Liver (tissue), 9 donors: ENCODE measurements around the gene LRRC71. TPM values are rescaled to one million over a fixed set of nuclear protein-coding genes. Genes with fewer than 3 reads are reported as not detected.
"Not testable (repeated sequence)": the region's sequence is repeated elsewhere in the genome, so short reads cannot be mapped to it uniquely, and the experiment has no call there.

Experiments
- DNase-seq: peaks from one replicate; pipeline ENCODE4 v3.0.0-alpha.2; 2017; ENCODE audit warnings: low spot score
- H3K27ac ChIP-seq, 2 donors: one replicate each; pipeline ENCODE4 v1.7.0; 2013; ENCODE audit warnings: inconsistent platforms in 2 of 2, low read length in 2 of 2, control low read depth in 1 of 2, low read depth in 1 of 2, mild to moderate bottlenecking in 1 of 2
- H3K27me3 ChIP-seq, 4 donors: one replicate each; pipeline versions ENCODE4 v1.6.1 to v1.7.0; 2013; ENCODE audit warnings: low read length in 3 of 4, inconsistent platforms in 1 of 4, mild to moderate bottlenecking in 1 of 4, moderate library complexity in 1 of 4; ENCODE audit not compliant: control insufficient read depth in 4 of 4, insufficient read depth in 4 of 4
- H3K36me3 ChIP-seq, 4 donors: one replicate each; pipeline versions ENCODE4 v1.6.1 to v1.7.0; 2013; ENCODE audit warnings: low read length in 3 of 4, mild to moderate bottlenecking in 3 of 4, low read depth in 1 of 4, moderate library complexity in 1 of 4; ENCODE audit not compliant: control insufficient read depth in 4 of 4, insufficient read depth in 3 of 4
- H3K4me1 ChIP-seq, 4 donors: one replicate each; pipeline versions ENCODE4 v1.6.1 to v1.7.0; 2013; ENCODE audit warnings: low read length in 3 of 4, mild to moderate bottlenecking in 3 of 4, moderate library complexity in 1 of 4; ENCODE audit not compliant: control insufficient read depth in 4 of 4, insufficient read depth in 4 of 4
- H3K4me3 ChIP-seq, 3 donors: one replicate each; pipeline versions ENCODE4 v1.6.1 to v1.7.0; 2013; ENCODE audit warnings: low read length in 3 of 3, control low read depth in 1 of 3, low read depth in 1 of 3, mild to moderate bottlenecking in 1 of 3
- H3K9ac ChIP-seq, 2 donors: one replicate each; pipeline ENCODE4 v1.7.0; 2013; ENCODE audit warnings: low read length in 2 of 2, mild to moderate bottlenecking in 2 of 2, moderate library complexity in 2 of 2, control low read depth in 1 of 2, low read depth in 1 of 2
- H3K9me3 ChIP-seq, 4 donors: one replicate each; pipeline versions ENCODE4 v1.6.1 to v1.7.0; 2013; ENCODE audit warnings: low read length in 3 of 4; ENCODE audit not compliant: control insufficient read depth in 4 of 4
- EGR1 ChIP-seq, 2 donors: IDR thresholded peaks; 2 replicates each; pipeline ENCODE4 v1.6.1; 2016 to 2018; ENCODE audit warnings: antibody characterized with exemption in 2 of 2, low read depth in 2 of 2
- FOXA1 ChIP-seq: IDR thresholded peaks from 2 replicates; pipeline ENCODE4 v1.6.1; 2016; ENCODE audit warnings: antibody characterized with exemption
- FOXA2 ChIP-seq: IDR thresholded peaks from 2 replicates; pipeline ENCODE4 v1.6.1; 2016; ENCODE audit warnings: antibody characterized with exemption
- GABPA ChIP-seq, 2 donors: IDR thresholded peaks in 1 of 2; conservative IDR thresholded peaks in 1 of 2; 2 replicates each; pipeline ENCODE4 v1.6.1; 2016; ENCODE audit warnings: antibody characterized with exemption in 2 of 2, mild to moderate bottlenecking in 1 of 2, moderate library complexity in 1 of 2
- HNF4A ChIP-seq, 2 donors: conservative IDR thresholded peaks; 2 replicates each; pipeline ENCODE4 v1.6.1; 2016; ENCODE audit warnings: antibody characterized with exemption in 2 of 2, mild to moderate bottlenecking in 2 of 2
- HNF4G ChIP-seq: IDR thresholded peaks from 2 replicates; pipeline ENCODE4 v1.6.1; 2016; ENCODE audit warnings: antibody characterized with exemption
- JUND ChIP-seq, 2 donors: IDR thresholded peaks; 2 replicates each; pipeline ENCODE4 v1.6.1; 2016; ENCODE audit warnings: antibody characterized with exemption in 2 of 2
- NR2F2 ChIP-seq: IDR thresholded peaks from 2 replicates; pipeline ENCODE4 v1.6.1; 2016; ENCODE audit warnings: antibody characterized with exemption
- RAD21 ChIP-seq, 2 donors: IDR thresholded peaks; 2 replicates each; pipeline ENCODE4 v1.6.1; 2016; ENCODE audit warnings: antibody characterized with exemption in 2 of 2, mild to moderate bottlenecking in 2 of 2
- RXRA ChIP-seq, 2 donors: IDR thresholded peaks; 2 replicates each; pipeline ENCODE4 v1.6.1; 2017 to 2018; ENCODE audit warnings: antibody characterized with exemption in 2 of 2, mild to moderate bottlenecking in 1 of 2
- SP1 ChIP-seq: IDR thresholded peaks from 2 replicates; pipeline ENCODE4 v1.6.1; 2018; ENCODE audit warnings: antibody characterized with exemption, mild to moderate bottlenecking
- TAF1 ChIP-seq: conservative IDR thresholded peaks from 2 replicates; pipeline ENCODE4 v1.6.1; 2016; ENCODE audit warnings: antibody characterized with exemption, mild to moderate bottlenecking
- YY1 ChIP-seq: IDR thresholded peaks from 2 replicates; pipeline ENCODE4 v1.6.1; 2016; ENCODE audit warnings: antibody characterized with exemption, mild to moderate bottlenecking
- WGBS: extraction: QIAGEN DNeasy Blood & Tissue Kit; methylation state at CpG from one replicate; pipeline ENCODE4 v1.1.7; 2013; 5-methylcytosine and 5-hydroxymethylcytosine counted together
- polyA plus RNA-seq, 2 donors: library from polyadenylated mRNA; stranded (reverse) in 1 of 2; unstranded in 1 of 2; fragments of 200-250 nt in 1 of 2; fragments of >200 nt in 1 of 2; fragmentation: Nextera tagmentation in 1 of 2; extraction: Ambion mirVana in 1 of 2; gene quantifications; one replicate each; pipeline versions ENCODE4 v1.2.1 to v1.2.3, GENCODE V29; 2013 to 2015
- total RNA-seq, 2 donors: library from RNA; depleted of rRNA; stranded (reverse); fragments of >200 nt; gene quantifications; one replicate each; pipeline ENCODE4 v1.2.3, GENCODE V29; 2014
- TF ChIP-seq, protein P1 (sequence below): IDR thresholded peaks from 2 replicates; pipeline ENCODE4 v1.6.1; 2016; ENCODE audit warnings: antibody characterized with exemption
- TF ChIP-seq, protein P2 (sequence below): IDR thresholded peaks from 2 replicates; pipeline ENCODE4 v1.6.1; 2016; ENCODE audit warnings: antibody characterized with exemption, mild to moderate bottlenecking
- TF ChIP-seq, protein P3 (sequence below): IDR thresholded peaks from 2 replicates; pipeline ENCODE4 v1.6.1; 2016; ENCODE audit warnings: antibody characterized with exemption
- donor health status: healthy.
- donor health status: healthy.
- donor health status: healthy.
- donor health status: healthy.
- donor health status: healthy.

Gene LRRC71
- total and polyA plus RNA-seq, 4 donors = 0.10 TPM; not detected in 3

DNA sequence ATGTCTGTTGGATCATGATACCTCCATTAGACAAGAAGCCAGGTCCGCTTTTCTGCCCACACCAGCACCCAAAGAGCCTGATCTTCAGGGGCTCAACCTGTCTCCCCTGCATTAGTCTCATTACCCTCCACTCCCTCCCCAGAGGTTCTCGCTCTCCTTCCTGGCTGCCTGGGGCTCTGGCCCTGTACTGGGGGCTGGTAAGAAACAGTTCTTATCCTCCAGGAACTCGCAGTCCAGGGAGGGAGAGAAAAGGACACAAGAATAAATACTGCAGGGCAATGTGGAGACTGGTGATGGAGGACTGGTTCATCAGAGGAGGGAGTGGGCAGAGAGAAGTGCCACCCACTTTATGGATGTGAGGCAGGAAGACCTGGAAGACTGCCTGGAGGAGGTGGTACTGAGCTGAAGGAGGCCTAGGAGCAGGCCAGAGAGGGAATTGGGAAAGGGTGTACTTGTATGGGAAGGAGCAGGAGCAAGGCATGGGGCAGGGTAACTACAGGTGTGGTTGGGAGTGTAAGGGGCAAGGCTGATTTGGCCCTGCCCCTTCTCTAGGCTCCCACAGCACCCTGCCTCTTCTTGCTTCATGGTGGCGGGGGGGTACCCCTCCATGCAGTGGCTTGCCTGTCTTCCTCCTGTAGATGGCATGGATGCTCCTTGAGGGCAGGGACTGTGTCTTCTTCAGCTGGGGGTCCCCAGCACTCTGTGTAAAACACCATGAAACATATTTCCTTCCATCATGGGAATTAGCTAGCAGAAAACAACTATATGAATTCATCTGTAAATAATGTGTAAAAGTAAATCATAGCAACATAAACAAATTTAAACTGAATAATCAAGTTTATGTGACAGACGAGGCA is 5.0 kb downstream of the LRRC71 start:
- no peak overlapping the region for H3K9ac ChIP-seq
- H3K36me3 ChIP-seq = no peaks in the 10 kb centered on the region
- H3K4me1 ChIP-seq = peaks cover 8 to 23% (median 9%) of the 10 kb centered on the region in 4 donors
- no peaks in the 10 kb centered on the region for H3K9me3 ChIP-seq
- H3K4me3 ChIP-seq = no peak overlapping the region
- no peak overlapping the region for H3K27ac ChIP-seq
- TF ChIP-seq, protein P1, sequence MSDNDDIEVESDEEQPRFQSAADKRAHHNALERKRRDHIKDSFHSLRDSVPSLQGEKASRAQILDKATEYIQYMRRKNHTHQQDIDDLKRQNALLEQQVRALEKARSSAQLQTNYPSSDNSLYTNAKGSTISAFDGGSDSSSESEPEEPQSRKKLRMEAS = no peak
- no peak for TF ChIP-seq TAF1
- no peak for TF ChIP-seq SP1
- no peak for TF ChIP-seq HNF4G
- no peak for TF ChIP-seq EGR1 (IDR thresholded peaks at IDR 0.05; ENCODE audit: low read depth in 2 of 2)
- no peak for TF ChIP-seq RAD21 (IDR thresholded peaks at IDR 0.05)
- no peak for TF ChIP-seq GABPA (IDR thresholded peaks at IDR 0.05 in 1 of 2, conservative IDR thresholded peaks at IDR 0.05 in 1 of 2)
- TF ChIP-seq, protein P2, sequence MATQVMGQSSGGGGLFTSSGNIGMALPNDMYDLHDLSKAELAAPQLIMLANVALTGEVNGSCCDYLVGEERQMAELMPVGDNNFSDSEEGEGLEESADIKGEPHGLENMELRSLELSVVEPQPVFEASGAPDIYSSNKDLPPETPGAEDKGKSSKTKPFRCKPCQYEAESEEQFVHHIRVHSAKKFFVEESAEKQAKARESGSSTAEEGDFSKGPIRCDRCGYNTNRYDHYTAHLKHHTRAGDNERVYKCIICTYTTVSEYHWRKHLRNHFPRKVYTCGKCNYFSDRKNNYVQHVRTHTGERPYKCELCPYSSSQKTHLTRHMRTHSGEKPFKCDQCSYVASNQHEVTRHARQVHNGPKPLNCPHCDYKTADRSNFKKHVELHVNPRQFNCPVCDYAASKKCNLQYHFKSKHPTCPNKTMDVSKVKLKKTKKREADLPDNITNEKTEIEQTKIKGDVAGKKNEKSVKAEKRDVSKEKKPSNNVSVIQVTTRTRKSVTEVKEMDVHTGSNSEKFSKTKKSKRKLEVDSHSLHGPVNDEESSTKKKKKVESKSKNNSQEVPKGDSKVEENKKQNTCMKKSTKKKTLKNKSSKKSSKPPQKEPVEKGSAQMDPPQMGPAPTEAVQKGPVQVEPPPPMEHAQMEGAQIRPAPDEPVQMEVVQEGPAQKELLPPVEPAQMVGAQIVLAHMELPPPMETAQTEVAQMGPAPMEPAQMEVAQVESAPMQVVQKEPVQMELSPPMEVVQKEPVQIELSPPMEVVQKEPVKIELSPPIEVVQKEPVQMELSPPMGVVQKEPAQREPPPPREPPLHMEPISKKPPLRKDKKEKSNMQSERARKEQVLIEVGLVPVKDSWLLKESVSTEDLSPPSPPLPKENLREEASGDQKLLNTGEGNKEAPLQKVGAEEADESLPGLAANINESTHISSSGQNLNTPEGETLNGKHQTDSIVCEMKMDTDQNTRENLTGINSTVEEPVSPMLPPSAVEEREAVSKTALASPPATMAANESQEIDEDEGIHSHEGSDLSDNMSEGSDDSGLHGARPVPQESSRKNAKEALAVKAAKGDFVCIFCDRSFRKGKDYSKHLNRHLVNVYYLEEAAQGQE = no peak
- TF ChIP-seq JUND (IDR thresholded peaks at IDR 0.05) = no peak
- TF ChIP-seq, protein P3, sequence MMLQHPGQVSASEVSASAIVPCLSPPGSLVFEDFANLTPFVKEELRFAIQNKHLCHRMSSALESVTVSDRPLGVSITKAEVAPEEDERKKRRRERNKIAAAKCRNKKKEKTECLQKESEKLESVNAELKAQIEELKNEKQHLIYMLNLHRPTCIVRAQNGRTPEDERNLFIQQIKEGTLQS = no peak
- no peak for TF ChIP-seq NR2F2
- no peak for TF ChIP-seq FOXA1
- TF ChIP-seq RXRA (IDR thresholded peaks at IDR 0.05) = no peak
- TF ChIP-seq FOXA2 = no peak
- peaks cover 0 to 30% (median 17%) of the 10 kb centered on the region in 4 donors for H3K27me3 ChIP-seq
- 74% methylated on average over 5 of the region's 5 CpGs for WGBS
- no peak for DNase-seq

DNA sequence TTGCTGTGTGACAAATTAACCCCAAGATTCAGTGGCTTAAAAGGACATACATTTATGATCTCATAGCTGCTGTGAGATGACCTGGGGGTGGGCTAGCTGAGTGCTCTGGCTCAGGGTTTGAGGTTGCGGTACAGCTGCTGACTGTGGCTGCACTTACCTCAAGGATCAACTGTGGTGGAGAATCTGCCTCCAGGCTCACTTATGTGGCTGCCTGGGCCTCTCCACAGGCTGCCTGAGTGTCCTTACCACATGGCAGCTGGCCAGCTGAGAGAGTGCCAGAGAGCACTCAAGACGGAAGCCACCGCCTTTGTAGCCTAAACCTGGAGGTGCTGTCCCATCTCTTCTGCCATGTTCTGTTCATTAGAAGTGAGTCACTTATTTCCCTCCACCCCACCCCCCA is 5.7 kb downstream of the LRRC71 start:
- TF ChIP-seq GABPA (IDR thresholded peaks at IDR 0.05 in 1 of 2, conservative IDR thresholded peaks at IDR 0.05 in 1 of 2) = no peak
- TF ChIP-seq, protein P1 = no peak
- TF ChIP-seq HNF4A (conservative IDR thresholded peaks at IDR 0.05) = no peak
- TF ChIP-seq JUND (IDR thresholded peaks at IDR 0.05) = no peak
- no peak for TF ChIP-seq YY1
- TF ChIP-seq FOXA1 = no peak
- peaks cover 0 to 30% (median 14%) of the 10 kb centered on the region in 4 donors for H3K27me3 ChIP-seq
- no peak overlapping the region for H3K4me3 ChIP-seq
- no peaks in the 10 kb centered on the region for H3K36me3 ChIP-seq
- peaks cover 5 to 20% (median 7%) of the 10 kb centered on the region in 4 donors for H3K4me1 ChIP-seq
- no peak overlapping the region for H3K27ac ChIP-seq
- no peaks in the 10 kb centered on the region for H3K9me3 ChIP-seq
- 39% methylated on average over 3 of the region's 3 CpGs for WGBS
- DNase-seq = no peak
- H3K9ac ChIP-seq = no peak overlapping the region

DNA sequence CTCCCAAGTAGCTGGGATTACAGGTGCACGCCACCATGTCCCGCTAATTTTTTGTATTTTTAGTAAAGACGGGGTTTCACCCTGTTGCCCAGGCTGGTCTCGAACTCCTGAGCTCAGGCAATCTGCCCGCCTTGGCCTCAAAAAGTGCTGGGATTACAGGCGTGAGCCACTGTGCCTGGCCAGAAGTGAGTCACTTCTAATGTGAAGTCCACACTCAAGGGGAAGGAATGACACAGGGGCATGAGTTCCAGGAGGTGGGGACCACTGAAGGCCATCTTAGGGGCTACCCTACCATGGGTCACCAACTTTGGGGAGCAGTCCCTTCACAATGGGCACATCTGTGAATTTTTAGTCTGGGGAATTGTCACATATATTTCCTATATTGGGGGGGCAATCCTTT is 6.3 kb downstream of the LRRC71 start:
- not testable (repeated sequence) for H3K9ac ChIP-seq, H3K27ac ChIP-seq, H3K4me3 ChIP-seq, DNase-seq, H3K9me3 ChIP-seq, H3K36me3 ChIP-seq
- Histone ChIP-seq H3K27me3 (peaks cover 0 to 30% (median 13%) of the 10 kb centered on the region in 4 donors), H3K4me1 (peaks cover 5 to 20% (median 7%) of the 10 kb centered on the region in 4 donors)
- 72% methylated on average over 6 of the region's 6 CpGs for WGBS
